D721Med (cell line): ENCODE results near the gene ACY1.

ENCODE experiments used
- DNase-seq: peaks from one replicate; pipeline ENCODE4 v3.0.0; 2011; ENCODE audit warnings: low spot score; ENCODE audit not compliant: insufficient read length
- FAIRE-seq: peaks from 2 replicates; lab custom pipeline; 2011; peaks lifted over from hg19 to GRCh38; lab: Jason Lieb, UNC
- CTCF ChIP-seq: IDR thresholded peaks from 2 replicates; pipeline ENCODE4 v1.5.1; 2012; ENCODE audit warnings: mild to moderate bottlenecking, control low read depth; ENCODE audit not compliant: insufficient read depth; ENCODE audit errors: missing control alignments

The ACY1 gene

DNA sequence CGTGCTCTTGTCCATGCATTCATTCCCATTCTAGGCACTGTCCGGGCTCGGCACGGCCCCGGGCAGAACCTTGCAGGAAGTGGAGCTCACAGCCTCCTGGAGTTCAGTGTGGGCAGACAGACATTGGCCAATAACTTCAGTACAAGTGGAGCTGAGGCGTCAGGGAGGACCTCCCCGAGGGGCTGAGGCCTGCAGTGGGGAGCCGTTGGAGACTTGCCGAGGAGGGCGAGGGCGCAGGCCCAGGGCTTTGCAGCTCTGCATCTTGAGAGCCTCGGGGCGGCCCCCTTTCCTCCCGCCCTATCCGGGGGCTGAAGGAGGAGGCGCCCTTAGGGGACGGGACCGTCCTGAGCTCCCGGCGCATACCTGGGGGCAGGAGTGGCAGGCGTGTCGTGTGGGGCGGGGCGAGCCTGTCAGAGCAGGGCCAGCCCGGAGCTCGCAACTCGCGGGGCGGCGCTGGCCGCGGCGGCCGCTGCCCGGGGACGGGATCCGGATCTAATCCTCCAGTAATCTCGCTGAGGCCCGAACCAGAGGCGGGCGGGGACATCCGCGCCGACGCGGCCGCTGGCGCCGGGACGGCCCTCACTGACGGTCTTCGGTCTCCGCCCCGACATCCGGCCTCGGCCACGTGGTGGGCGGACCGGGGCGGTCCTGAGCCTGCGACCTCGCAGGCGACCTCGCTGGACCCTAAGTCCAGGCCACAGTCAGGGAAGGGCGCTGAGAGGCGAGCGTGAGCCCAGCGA is at the start of gene ACY1:
Gene ACY1 (plus strand): TSS at position 698 of the 740 bp plus-strand sequence. CDS start 530 bp downstream, outside the sequence.
- FAIRE-seq (no peak), DNase-seq (peak; percentile 98)
- no peak for TF ChIP-seq CTCF

- no peak for FAIRE-seq
- no peak for DNase-seq
- no peak for TF ChIP-seq CTCF
These were observed 49.0 kb upstream of the ACY1 start for GRCh38 chr3:51934139-51934850.

DNA sequence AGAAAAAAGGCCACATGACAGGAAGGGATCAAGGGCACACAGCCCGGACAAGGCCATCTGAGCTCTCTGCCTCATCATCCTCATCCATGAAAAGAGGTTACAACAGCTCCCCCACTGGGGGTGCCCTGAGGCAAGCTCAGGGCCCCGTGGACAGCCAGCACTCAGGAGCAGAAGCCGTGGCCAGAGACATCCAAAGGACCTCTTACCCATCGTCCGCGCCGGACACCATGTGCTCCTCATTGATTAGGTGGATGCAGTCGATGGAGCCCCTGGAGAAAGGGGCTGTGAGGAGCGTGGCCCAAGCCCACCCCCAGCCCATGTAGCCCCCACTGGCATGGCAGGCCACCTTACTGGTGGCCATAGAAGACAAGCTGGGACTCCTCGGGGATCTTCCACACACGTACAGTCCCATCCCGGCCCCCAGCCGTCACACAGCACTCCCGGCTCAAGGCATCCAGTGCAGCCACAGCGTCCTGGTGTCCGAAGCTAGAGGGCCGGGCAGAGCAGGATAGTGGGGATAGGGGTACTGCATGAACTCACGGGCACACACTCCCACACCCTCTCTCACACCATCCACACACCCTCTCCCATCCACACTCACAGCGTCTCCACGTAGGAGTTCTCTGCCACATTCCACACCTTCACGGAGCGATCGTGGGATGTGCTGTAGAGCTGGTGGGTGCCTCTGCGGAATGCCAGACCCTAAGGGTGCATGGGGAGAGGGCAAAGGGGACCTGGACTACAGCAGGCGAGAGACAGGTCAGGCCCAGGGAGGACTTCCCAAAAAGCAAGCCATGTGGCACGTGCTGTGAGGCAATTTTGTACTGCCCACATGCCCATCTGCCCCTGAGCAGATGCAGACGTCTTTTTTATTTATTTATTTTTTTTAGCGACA is 48.1 kb upstream of the ACY1 start:
- FAIRE-seq, result no peak
- no peak for DNase-seq
- no peak for TF ChIP-seq CTCF

DNA sequence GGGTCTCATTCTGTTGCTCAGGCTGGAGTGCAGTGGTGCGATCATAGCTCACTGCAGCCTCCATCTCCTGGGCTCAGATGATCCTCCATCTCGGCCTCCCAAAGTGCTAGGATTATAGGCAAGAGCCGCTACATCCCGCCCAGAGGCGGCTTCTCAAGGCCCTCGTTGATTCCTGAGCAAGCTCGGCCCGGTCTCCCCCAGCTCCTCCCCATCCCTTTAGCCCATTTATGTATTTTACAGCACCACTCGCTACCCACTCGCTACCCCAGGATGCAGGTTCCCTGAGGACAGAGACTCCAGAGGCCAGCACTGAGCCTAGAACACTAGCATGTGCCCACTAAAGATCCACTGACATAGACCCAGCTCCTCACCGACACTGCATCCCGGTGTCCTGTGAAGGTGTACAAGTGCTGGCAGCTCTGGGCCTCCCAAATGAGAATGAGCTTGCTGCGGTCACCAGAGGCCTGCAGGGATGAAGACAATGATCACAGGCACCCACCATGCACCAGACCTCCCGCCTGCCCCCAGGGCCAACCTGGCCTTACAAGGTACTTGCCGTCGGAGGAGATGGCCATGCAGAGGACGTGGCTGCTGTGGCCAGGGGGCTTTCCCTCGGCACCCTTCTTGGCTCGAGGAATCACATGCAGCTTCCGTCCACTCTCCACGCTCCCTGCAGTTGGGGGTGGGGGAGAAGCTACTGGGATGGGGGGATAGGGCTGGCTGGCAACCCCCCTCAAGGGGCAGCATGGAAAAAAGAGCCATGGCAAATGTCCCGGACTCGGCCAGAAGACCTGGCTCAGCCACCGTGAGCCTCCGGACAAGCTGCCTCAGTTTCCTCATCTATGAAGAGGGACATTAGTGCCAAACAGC is 47.2 kb upstream of the ACY1 start:
- no peak for TF ChIP-seq CTCF
- DNase-seq (peak; percentile 13), FAIRE-seq (no peak)

DNA sequence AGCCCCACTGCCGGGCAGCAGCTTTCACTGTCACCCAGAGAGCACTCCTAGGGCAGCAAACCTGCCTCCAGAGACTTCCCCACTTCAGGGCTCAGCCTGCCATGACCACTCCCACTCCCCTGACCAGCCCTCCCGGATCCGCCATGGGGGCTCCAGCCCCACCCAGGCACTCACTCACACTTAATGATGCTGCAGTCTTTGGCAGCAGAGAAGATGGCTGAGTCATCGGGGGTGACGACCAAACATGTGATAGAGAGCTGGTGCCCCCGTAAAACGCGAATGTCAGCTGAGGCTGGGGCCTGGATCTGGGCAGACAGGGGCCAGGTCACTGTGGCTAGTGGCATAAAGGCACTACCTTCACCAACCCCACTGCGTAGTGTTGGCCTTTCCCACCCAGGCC is 46.3 kb upstream of the ACY1 start:
- no peak for FAIRE-seq
- TF ChIP-seq CTCF, result no peak
- no peak for DNase-seq
